Activated T-helper 9 cell treated with anti-CD3 and anti-CD28 coated beads, Interleukin-2, amount 50 U/mL, for 16 hours (primary cell): ENCODE measurements around the gene AGR3.
"Not testable (repeated sequence)": the region's sequence is repeated elsewhere in the genome, so short reads cannot be mapped to it uniquely, and the experiment has no call there.

Experiments
- DNase-seq: peaks from one replicate; pipeline ENCODE4 v3.0.0-alpha.2; 2020; ENCODE audit warnings: low read depth

AGR3 gene

DNA sequence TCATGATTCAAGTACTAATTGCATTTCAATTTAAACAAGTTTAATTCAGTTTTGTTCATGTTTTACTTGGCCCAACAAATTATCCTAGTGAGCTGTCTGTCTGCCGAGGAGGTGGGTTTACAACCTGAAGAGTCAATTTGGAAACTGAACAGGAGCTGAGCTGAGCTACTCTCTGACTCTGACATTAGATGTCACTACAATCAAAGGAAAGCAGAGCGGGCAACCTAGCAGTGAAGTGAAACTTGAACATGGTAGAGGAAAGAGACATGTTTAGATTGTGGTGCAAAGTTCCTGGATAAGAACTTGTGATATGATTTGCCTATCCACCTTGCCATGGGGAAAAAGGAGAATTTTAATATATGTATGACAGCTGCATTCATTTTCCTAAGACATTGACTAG is 9.6 kb upstream of the AGR3 start:
- DNase-seq, result no peak

DNA sequence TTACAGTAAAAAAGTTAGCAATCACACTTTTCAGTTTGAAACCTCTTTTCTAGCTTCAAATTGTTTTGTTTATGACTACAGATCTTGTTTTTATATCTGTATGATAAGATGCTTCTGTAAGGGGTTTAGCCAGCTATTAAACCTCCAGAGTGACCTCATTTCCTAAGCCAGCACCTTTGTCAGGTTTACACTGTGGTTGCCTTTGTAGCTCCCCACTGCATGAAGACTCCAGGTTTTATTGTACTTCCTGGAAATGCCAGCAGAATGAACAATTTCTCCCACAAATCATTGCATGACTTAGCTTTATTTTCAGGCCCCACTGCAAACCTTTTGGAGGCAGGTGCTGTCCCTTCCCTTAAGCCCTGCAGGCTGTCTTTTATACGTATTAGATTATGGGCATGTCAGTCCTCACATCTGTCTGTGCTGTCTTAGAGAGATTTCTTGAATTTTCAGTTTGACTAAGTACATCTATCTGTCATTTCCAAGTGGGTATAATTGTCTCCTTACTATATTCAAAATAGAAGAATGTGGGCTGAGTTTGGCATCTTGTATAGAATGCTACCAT is 8.2 kb upstream of the AGR3 start:
- no peak for DNase-seq

- DNase-seq, result no peak
Observed at GRCh38 chr7:16889305-16889704, 7.5 kb upstream of the AGR3 start.

DNA sequence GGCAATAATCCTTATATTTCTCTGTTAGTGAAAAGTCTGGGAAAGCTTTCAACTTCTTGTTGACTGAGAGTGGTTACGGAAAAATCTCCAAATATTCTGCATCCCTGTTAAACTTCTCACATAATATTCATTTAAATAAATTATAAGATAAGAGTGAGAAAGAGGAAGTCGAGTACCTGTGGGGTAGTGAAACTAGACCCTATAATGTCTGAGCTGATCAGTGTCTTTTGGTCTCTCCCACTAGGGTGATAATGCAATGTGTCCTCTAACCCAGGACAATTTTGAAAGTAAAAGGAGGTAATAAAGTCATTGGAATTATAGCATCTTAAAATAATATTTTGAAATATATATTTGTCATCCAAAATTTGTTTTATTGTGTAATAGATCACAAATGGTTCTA is 2.1 kb upstream of the AGR3 start:
- no peak for DNase-seq

- no peak for DNase-seq
Observed at GRCh38 chr7:16880554-16880953, 1.2 kb downstream of the AGR3 start.

- DNase-seq, result no peak
Observed at GRCh38 chr7:16879181-16879580, 2.6 kb downstream of the AGR3 start.

- DNase-seq, result no peak
Observed at GRCh38 chr7:16875861-16876260, 5.9 kb downstream of the AGR3 start.

- DNase-seq, result no peak
Observed at GRCh38 chr7:16874066-16874465, 7.7 kb downstream of the AGR3 start.

DNA sequence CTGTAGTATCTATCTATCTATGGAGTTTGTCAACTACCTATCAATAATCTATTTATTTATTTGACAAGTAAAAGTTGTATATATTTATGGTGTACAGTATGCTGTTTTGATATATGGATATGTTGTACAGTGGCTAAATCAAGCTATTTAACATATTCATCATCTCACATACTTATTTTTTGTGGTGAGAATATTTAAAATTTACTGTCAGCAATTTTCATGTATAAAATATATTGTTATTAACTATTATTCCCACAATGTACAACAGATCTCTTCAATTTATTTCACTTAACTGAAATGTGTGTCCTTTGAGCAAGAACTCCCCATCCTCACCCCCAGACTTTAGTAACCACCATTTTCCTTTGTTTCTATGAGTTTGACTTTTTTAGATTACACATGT is 14.5 kb downstream of the AGR3 start:
- no peak for DNase-seq

GRCh38 chr7:16853189-16853588 is 28.6 kb downstream of the AGR3 start:
- DNase-seq, result not testable (repeated sequence)

GRCh38 chr7:16851829-16852228 is 30.0 kb downstream of the AGR3 start:
- no peak for DNase-seq

GRCh38 chr7:16850614-16851466 is 30.9 kb downstream of the AGR3 start:
- no peak for DNase-seq

DNA sequence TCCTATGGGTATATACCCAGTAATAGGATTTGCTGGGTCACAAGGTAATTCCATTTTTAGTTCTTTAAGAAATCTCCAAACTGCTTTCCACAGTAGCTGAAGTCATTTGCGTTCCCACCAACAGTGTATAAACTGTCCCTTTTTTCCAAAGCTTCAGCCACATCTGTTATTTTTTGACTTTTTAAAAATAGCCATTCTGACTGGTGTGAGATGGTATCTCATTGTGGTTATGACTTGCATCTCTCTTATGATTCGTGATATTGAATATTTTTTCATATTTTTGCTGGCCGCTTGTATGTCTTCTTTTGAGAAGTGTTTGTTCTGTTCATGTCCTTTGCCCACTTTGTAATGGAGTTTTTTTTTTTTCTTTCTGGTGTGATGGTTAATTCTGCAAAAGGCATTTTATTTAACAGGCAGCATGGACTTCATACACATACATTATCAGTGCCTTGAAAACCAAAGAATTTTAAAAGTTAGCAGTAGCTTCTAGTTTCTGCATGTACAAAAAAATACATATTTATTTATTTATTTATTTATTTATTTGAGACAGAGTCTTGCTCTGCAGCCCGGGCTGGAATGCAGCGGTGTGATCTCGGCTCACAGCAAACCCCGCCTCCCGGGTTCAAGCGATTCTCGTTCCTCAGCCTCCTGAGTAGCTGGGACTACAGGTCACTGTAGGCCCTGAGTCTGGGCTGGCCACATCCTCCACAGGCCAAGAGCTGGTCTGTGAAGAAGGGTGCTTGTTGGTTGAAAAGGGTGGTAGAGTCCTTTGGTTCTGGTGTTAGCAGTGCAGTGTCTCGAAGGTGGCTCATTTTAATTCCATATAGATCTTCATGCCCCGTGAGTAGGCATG is 32.3 kb downstream of the AGR3 start:
- no peak for DNase-seq

DNA sequence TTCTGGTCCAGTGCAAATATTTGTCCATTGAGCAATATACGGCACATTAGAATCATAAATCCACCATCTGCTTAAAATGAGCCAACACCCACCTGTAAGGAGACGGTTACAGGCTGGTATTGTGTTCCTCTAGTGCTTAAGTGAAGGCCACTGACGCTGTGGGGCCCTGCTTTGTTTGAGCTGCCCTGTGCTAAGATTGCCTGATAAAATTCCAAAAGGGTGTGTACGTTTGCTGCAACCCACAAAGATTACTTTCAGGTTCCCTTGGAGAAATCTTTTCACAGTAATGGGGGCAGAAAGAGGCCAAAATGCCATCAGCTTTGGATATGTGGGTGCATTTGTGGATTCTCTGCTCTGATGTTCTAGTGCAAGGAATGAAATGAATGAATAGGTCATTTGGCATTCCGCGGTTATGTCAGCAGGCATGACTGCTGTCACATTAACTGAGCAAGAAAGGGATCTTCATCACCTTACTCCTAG is 34.4 kb downstream of the AGR3 start:
- no peak for DNase-seq

GRCh38 chr7:16846601-16847165 is 35.1 kb downstream of the AGR3 start:
- DNase-seq, result no peak

- no peak for DNase-seq
Observed at GRCh38 chr7:16845746-16846145, 36.0 kb downstream of the AGR3 start.

DNA sequence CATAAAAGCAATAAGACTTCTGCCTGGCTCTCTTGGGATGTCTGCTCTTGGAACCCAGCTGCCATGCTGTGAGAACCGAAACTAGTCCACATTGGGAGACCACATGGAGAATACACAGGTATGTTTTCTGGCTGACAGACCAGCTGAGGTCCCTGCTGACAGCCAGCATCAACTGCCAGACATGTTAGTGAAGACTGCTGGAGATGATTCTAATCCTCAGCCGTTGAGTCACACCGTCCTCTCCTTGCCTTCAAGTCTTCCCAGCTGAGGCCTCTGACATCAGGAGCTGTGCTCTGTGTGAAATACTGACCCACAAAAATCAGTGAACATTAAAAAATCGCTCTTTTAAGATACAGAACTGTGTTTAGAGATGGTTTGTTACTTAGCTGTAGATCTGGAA is 40.1 kb downstream of the AGR3 start:
- no peak for DNase-seq

DNA sequence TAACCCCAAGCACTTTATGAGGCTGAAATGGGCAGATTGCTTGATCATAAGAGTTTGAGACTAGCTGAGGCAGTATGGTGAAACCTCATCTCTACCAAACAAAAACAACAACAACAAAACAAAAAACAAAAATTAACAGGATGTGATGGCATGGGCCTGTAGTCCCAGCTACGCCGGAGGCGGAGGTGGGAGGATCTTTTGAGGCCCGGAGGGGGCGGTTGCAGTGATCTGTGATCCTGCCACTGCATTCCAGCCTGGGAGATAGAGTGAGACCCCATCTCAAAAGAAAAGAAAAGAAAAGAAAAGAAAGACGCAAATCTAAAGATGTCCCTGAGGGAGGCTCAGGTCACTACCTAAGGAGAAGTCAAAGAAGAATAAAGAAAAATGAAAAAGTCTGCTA is 41.7 kb downstream of the AGR3 start:
- no peak for DNase-seq

- DNase-seq, result no peak
Observed at GRCh38 chr7:16839646-16840045, 42.1 kb downstream of the AGR3 start.

GRCh38 chr7:16838891-16839290 is 42.9 kb downstream of the AGR3 start:
- no peak for DNase-seq

DNA sequence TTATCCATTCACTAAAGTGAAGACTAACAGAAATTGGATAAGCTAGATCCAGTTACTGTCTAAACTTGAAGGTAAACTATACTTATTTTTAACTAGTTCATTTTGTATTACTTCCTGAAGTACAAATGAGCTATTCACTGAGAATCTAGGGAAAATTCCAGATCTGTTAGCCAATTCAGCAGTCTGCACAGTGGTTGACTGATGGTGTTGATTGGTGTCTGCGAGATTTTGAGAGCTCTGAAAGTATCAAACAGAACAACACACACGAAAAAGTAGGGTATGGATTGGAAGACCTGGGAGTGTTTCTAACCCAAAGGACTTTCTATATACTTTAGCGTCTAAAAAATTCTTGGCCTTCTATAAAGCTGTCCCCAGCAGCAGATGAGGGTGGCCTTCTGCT is 43.4 kb downstream of the AGR3 start:
- DNase-seq, result no peak

DNA sequence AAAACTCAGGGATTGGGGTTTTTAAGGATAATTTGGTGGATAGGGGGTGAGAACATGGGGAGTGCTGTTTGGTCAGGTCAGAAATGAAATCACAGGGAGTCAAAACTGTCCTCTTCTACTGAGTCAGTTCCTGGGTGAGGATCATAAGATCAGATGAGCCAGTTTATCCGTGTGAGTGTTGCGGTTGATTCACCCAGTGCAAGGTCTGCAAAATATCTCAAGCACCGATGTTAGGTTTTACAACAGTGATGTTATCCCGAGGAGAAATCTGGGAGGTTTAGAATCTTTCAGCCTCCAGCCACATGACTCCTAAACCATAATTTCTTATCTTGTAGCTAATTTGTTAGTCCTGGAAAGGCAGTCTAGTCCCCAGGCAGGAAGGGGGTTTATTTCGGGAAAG is 45.3 kb downstream of the AGR3 start:
- no peak for DNase-seq

DNA sequence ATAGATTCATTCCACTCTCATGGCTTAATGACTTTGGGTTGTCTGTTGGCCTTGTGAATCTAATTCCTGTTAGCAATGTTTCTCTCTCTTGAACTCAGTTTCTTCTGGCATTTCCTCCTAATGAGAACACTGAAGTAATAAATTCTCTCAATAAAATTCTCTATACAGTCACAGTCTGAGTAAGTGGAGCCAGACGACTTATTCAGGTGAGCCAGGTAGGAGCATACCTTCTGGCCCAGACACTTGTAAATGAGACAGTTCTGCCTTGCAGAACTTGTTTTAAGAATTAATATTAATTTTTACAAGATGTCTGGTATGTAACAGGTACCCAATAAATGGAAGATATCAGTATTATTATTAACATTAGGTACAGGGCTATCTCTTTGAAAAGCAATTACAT is 48.4 kb downstream of the AGR3 start:
- no peak for DNase-seq
